Natural killer cell treated with Interleukin-12 subunit alpha and Interleukin-12 subunit beta and Interleukin-15 and Interleukin-18, amount 100 ng/mL, for 72 hours (primary cell): ENCODE measurements around the gene UBE2J2. TPM values are rescaled to one million over a fixed set of nuclear protein-coding genes. Genes with fewer than 3 reads are reported as not detected.

Experiments used
- ATAC-seq, 2 donors: fragments of 150-1000 bp; cut with Tn5 transposase in 1 of 2; sonication (Bioruptor Pico), chemical (Tn5 transposase) in 1 of 2; 2 replicates each; pipeline ENCODE4 v1.10.0; 2021
- DNase-seq: peaks from one replicate; pipeline ENCODE4 v3.0.0; 2022; ENCODE audit warnings: low spot score
- H3K27ac Mint-ChIP-seq, 2 donors: 1 replicate in 1 of 2; 2 replicates in 1 of 2; pipeline ENCODE4 v1.8.0; 2022; ENCODE audit warnings: mixed read lengths in 2 of 2, mild to moderate bottlenecking in 1 of 2, moderate library complexity in 1 of 2
- H3K27me3 Mint-ChIP-seq, 2 donors: 1 replicate in 1 of 2; 2 replicates in 1 of 2; pipeline ENCODE4 v1.8.0; 2022; ENCODE audit warnings: mixed read lengths in 2 of 2
- H3K36me3 Mint-ChIP-seq: one replicate; pipeline ENCODE4 v1.8.0; 2022; ENCODE audit warnings: mixed read lengths
- H3K4me1 Mint-ChIP-seq, 2 donors: 1 replicate in 1 of 2; 2 replicates in 1 of 2; pipeline ENCODE4 v1.8.0; 2022; ENCODE audit warnings: low read depth in 2 of 2, mixed read lengths in 2 of 2, mild to moderate bottlenecking in 1 of 2
- H3K4me3 Mint-ChIP-seq: one replicate; pipeline ENCODE4 v1.8.0; 2022; ENCODE audit warnings: mixed read lengths
- H3K9me3 Mint-ChIP-seq: 2 replicates; pipeline ENCODE4 v1.8.0; 2022; ENCODE audit warnings: mixed read lengths
- total RNA-seq, 2 donors: library from RNA; stranded (reverse); gene quantifications; one replicate each; pipeline ENCODE4 v1.2.3, GENCODE V29; 2022

The UBE2J2 gene
- total RNA-seq, 2 donors from 2014 or later, result 70.6 to 119 TPM

DNA sequence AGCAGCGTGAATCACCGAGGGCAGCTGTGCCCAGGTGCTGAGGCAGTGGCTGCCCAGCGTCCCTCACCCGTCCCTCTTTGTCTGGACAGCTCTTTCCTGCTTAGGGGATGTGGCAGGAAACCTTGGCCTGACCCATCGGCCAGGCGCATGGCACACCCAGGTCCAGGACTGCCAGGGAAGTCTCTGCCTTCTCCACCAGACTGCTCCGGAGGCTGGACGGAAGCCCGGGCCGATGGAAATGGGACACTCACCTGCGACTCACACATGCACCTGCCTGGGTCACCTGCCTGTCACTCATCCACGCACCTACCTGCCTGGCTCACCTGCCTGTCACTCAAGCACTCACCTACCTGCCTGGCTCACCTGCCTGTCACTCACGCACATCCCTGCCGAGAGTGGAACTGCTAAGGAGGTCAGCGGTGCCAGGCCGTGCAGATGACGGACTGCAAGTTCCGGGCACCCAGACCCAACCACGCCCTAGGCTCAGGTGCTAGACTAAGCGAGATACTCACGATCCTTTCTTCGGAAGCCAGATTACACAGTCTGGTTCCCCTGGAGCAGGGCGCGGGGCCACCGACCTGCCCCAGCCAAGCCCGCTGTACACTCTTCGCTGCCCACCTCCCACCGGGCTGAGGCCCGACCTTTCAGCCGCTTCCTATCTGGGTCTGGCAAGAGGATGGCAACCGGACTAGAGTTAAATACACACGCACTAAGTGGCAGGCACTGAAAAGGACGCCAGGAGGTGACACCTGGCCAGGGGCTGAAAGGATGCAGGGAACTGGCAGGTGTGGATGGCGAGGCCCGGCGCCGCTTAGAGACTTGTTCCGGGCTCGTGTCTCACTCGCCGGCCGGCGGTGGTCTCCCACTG is 1.1 kb downstream of the UBE2J2 start:
- Mint-ChIP-seq H3K27ac (peak overlapping the region; percentile 26 to 61), H3K4me3 (peak overlapping the region; percentile 86), H3K4me1 (peaks cover 28 to 31% of the 10 kb centered on the region in 2 donors), H3K9me3 (no peaks in the 10 kb centered on the region), H3K27me3 (no peaks in the 10 kb centered on the region), H3K36me3 (no peaks in the 10 kb centered on the region)
- DNase-seq (no peak), ATAC-seq (no peak)

DNA sequence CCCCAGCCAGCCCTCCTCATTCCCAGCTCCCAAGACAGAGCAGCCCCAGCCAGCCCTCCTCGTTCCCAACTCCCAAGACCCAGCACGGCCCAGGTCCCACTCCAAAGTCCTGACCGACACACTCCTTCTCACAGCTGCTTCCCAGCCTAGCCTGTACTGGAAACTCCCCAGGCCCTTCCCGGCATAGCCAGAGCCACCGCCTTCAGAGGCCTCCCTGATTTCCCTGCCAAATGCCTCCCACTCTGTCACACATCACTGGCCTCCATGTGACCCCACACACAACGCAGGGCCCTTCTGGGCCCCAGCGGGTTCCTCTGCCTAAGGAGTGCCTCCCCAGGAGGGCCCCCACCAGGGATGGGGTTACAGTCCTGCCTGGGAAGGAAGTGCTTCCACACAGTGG is 2.8 kb downstream of the UBE2J2 start:
- Mint-ChIP-seq H3K4me1 (peaks cover 30 to 31% of the 10 kb centered on the region in 2 donors), H3K36me3 (no peaks in the 10 kb centered on the region), H3K27me3 (no peaks in the 10 kb centered on the region), H3K9me3 (no peaks in the 10 kb centered on the region), H3K27ac (peak overlapping the region; percentile 2 to 26), H3K4me3 (peak overlapping the region; percentile 86)
- ATAC-seq (no peak), DNase-seq (no peak)

- DNase-seq, result no peak
- Mint-ChIP-seq H3K4me1 (peaks cover 30 to 31% of the 10 kb centered on the region in 2 donors), H3K27ac (no peak overlapping the region), H3K36me3 (no peaks in the 10 kb centered on the region), H3K27me3 (no peaks in the 10 kb centered on the region), H3K9me3 (no peaks in the 10 kb centered on the region), H3K4me3 (no peak overlapping the region)
- no peak for ATAC-seq
These were observed 5.4 kb downstream of the UBE2J2 start for GRCh38 chr1:1268284-1268682.

DNA sequence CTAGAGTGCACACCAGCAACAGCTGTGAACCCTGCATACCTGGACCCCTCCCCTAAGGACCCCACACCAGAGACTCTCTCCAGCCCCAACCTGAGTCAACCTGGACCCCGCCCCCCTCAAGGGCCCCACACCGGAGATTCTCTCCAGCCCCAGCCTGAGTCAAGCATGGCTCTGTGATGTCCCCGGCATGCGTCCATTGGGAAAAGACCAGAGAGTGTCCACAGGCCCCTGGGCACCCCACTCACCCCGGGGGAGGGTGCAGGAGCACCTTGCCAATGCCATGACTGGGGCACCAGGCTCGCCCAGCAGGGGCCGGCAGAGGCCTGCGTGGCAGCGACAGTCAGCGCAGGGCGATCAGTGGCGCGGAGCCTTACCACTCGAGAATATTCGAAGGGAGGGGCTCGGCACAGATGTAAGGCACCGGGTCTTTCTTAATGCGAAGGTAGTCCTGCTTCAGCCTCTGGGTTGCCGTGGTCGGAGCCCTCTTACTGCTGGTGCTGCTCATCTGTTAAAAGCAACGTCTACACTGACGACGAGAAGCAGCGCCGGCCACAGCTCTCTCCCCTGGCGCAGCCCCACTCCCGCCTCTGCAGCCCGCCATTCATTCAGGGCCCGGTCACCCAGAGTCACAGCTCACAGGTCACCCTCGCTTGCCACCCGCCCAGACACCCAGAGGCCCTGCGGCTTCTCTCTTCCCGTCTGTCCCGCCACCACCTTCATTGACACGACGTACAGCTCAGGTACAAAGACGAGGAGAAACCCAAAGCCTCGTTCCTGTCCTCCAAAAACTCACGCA is 6.0 kb downstream of the UBE2J2 start:
- H3K27me3 Mint-ChIP-seq, result no peaks in the 10 kb centered on the region
- ATAC-seq, result peak in 1 of 2 donors; percentile 36
- H3K4me1 Mint-ChIP-seq, result peaks cover 28 to 32% of the 10 kb centered on the region in 2 donors
- H3K27ac Mint-ChIP-seq, result no peak overlapping the region
- no peak for DNase-seq
- H3K36me3 Mint-ChIP-seq, result no peaks in the 10 kb centered on the region
- no peak overlapping the region for H3K4me3 Mint-ChIP-seq
- no peaks in the 10 kb centered on the region for H3K9me3 Mint-ChIP-seq

GRCh38 chr1:1264868-1265272 is 8.8 kb downstream of the UBE2J2 start:
- Mint-ChIP-seq H3K9me3 (no peaks in the 10 kb centered on the region), H3K4me3 (no peak overlapping the region), H3K4me1 (peaks cover 11 to 18% of the 10 kb centered on the region in 2 donors), H3K27me3 (no peaks in the 10 kb centered on the region), H3K36me3 (peaks cover 6% of the 10 kb centered on the region), H3K27ac (no peak overlapping the region)
- ATAC-seq (peak in 1 of 2 donors; percentile 15), DNase-seq (no peak)

GRCh38 chr1:1264026-1264425 is 9.6 kb downstream of the UBE2J2 start:
- Mint-ChIP-seq H3K36me3 (peaks cover 6% of the 10 kb centered on the region), H3K4me3 (no peak overlapping the region), H3K27me3 (no peaks in the 10 kb centered on the region), H3K4me1 (peaks cover 13 to 21% of the 10 kb centered on the region in 2 donors), H3K9me3 (no peaks in the 10 kb centered on the region), H3K27ac (no peak overlapping the region)
- DNase-seq, result no peak
- no peak for ATAC-seq

- ATAC-seq, result no peak
- Mint-ChIP-seq H3K36me3 (peaks cover 6% of the 10 kb centered on the region), H3K4me3 (no peak overlapping the region), H3K9me3 (no peaks in the 10 kb centered on the region), H3K27me3 (no peaks in the 10 kb centered on the region), H3K27ac (no peak overlapping the region), H3K4me1 (peaks cover 13 to 24% of the 10 kb centered on the region in 2 donors)
- DNase-seq, result no peak
These were observed 10.9 kb downstream of the UBE2J2 start for GRCh38 chr1:1262758-1263157.

- DNase-seq, result no peak
- Mint-ChIP-seq H3K36me3 (peaks cover 6% of the 10 kb centered on the region), H3K4me3 (no peak overlapping the region), H3K27me3 (no peaks in the 10 kb centered on the region), H3K9me3 (no peaks in the 10 kb centered on the region), H3K27ac (no peak overlapping the region), H3K4me1 (peaks cover 13 to 24% of the 10 kb centered on the region in 2 donors)
- ATAC-seq, result no peak
These were observed 11.6 kb downstream of the UBE2J2 start for GRCh38 chr1:1262071-1262470.

- Mint-ChIP-seq H3K9me3 (no peaks in the 10 kb centered on the region), H3K4me1 (peaks cover 13 to 24% of the 10 kb centered on the region in 2 donors), H3K27me3 (no peaks in the 10 kb centered on the region), H3K36me3 (peaks cover 6% of the 10 kb centered on the region), H3K4me3 (no peak overlapping the region), H3K27ac (no peak overlapping the region)
- DNase-seq (no peak), ATAC-seq (no peak)
These were observed 12.7 kb downstream of the UBE2J2 start for GRCh38 chr1:1260843-1261560.

- Mint-ChIP-seq H3K36me3 (peaks cover 6% of the 10 kb centered on the region), H3K27me3 (no peaks in the 10 kb centered on the region), H3K4me1 (peaks cover 13 to 24% of the 10 kb centered on the region in 2 donors), H3K9me3 (no peaks in the 10 kb centered on the region), H3K4me3 (no peak overlapping the region), H3K27ac (no peak overlapping the region)
- ATAC-seq (no peak), DNase-seq (no peak)
These were observed 13.6 kb downstream of the UBE2J2 start for GRCh38 chr1:1259951-1260600.

DNA sequence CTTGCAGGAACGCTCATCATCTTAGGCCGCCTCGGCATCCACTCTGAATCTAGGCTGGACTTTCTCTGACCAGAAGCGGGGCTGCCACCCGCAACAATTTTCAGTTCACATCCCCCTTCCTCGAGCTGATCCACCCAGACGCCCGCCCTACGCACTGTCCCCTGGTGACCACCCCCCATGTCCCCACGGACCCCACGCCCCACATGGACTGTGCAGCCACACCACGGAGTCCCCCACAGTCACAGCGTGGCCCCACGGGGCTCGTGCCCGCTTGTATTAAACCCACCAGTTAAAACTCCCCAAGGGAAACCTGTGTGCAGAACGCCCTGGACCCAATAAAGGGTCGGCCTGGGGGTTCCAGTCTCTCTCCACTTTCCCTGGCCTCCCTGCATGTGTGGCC is 14.1 kb downstream of the UBE2J2 start:
- Mint-ChIP-seq H3K36me3 (peaks cover 6% of the 10 kb centered on the region), H3K4me3 (no peak overlapping the region), H3K27ac (no peak overlapping the region), H3K4me1 (peaks cover 13 to 24% of the 10 kb centered on the region in 2 donors), H3K27me3 (no peaks in the 10 kb centered on the region), H3K9me3 (no peaks in the 10 kb centered on the region)
- DNase-seq (no peak), ATAC-seq (no peak)

DNA sequence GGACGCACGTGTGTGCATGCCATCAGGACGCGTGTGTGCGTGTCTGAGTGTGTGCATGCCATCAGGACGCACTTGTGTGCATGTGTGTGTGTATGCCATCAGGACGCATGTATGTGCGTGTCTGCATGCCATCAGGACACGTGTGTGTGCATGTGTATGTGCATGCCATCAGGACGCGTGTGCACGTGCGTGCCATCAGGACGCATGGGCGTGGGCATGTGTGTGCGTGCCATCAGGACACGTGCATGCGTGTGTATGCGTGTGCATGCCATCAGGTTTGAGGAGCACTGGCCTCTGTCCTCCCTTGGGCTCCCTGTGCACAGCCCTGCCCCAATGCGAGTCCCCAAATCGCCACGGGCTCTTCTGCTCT is 14.6 kb downstream of the UBE2J2 start:
- Mint-ChIP-seq H3K4me1 (peaks cover 13 to 24% of the 10 kb centered on the region in 2 donors), H3K4me3 (no peak overlapping the region), H3K36me3 (peaks cover 6% of the 10 kb centered on the region), H3K9me3 (no peaks in the 10 kb centered on the region), H3K27me3 (no peaks in the 10 kb centered on the region), H3K27ac (no peak overlapping the region)
- ATAC-seq (no peak), DNase-seq (no peak)
